T-helper 9 cell (primary cell): ENCODE results near the gene CD8B2.
"Not testable (repeated sequence)": the region's sequence is repeated elsewhere in the genome, so short reads cannot be mapped to it uniquely, and the experiment has no call there.

Experiments
- DNase-seq: peaks from one replicate; pipeline ENCODE4 v3.0.0-alpha.2; 2020
- total RNA-seq, 2 donors: gene quantifications; one replicate each; lab custom pipeline; 2026; lab: John Stamatoyannopoulos, UW

CD8B2 gene
- 0 reads per million in 2 donors for total RNA-seq

- DNase-seq, result not testable (repeated sequence)
These were observed at the start of gene CD8B2 for GRCh38 chr2:106486551-106487385. TSS of gene CD8B2 (plus strand) at chr2:106487364. CDS start at chr2:106487427, 63 bp downstream.

- DNase-seq, result not testable (repeated sequence)
These were observed 25.3 kb upstream of the CD8B2 start for GRCh38 chr2:106461882-106462281.

GRCh38 chr2:106467516-106467915 is 19.6 kb upstream of the CD8B2 start:
- DNase-seq, result not testable (repeated sequence)

GRCh38 chr2:106468107-106468506 is 19.1 kb upstream of the CD8B2 start, which contains the start of gene RGPD3:
TSS of gene RGPD3 (minus strand) at chr2:106468413. CDS start at chr2:106468288, 125 bp downstream.
- not testable (repeated sequence) for DNase-seq

GRCh38 chr2:106470658-106471057 is 16.5 kb upstream of the CD8B2 start:
- DNase-seq, result peak; percentile 40

GRCh38 chr2:106477647-106478046 is 9.5 kb upstream of the CD8B2 start:
- not testable (repeated sequence) for DNase-seq

- not testable (repeated sequence) for DNase-seq
These were observed 7.6 kb upstream of the CD8B2 start for GRCh38 chr2:106479563-106479962.

- DNase-seq, result not testable (repeated sequence)
These were observed 425 bp downstream of the CD8B2 start for GRCh38 chr2:106487386-106488191.

GRCh38 chr2:106489701-106490100 is 2.5 kb downstream of the CD8B2 start:
- not testable (repeated sequence) for DNase-seq

GRCh38 chr2:106492399-106492798 is 5.2 kb downstream of the CD8B2 start:
- DNase-seq, result not testable (repeated sequence)

GRCh38 chr2:106492913-106493312 is 5.7 kb downstream of the CD8B2 start:
- DNase-seq, result not testable (repeated sequence)

GRCh38 chr2:106498549-106498948 is 11.4 kb downstream of the CD8B2 start:
- DNase-seq, result not testable (repeated sequence)

GRCh38 chr2:106500350-106500749 is 13.2 kb downstream of the CD8B2 start:
- not testable (repeated sequence) for DNase-seq

GRCh38 chr2:106502351-106502750 is 15.2 kb downstream of the CD8B2 start:
- DNase-seq, result not testable (repeated sequence)

GRCh38 chr2:106504192-106504591 is 17.0 kb downstream of the CD8B2 start:
- DNase-seq, result not testable (repeated sequence)

- DNase-seq, result not testable (repeated sequence)
These were observed 17.6 kb downstream of the CD8B2 start for GRCh38 chr2:106504787-106505186.

- not testable (repeated sequence) for DNase-seq
These were observed 19.0 kb downstream of the CD8B2 start for GRCh38 chr2:106506002-106506687.

- DNase-seq, result not testable (repeated sequence)
These were observed 21.7 kb downstream of the CD8B2 start for GRCh38 chr2:106508660-106509373.

- DNase-seq, result not testable (repeated sequence)
These were observed 22.2 kb downstream of the CD8B2 start for GRCh38 chr2:106509374-106509770.

- DNase-seq, result not testable (repeated sequence)
These were observed 23.6 kb downstream of the CD8B2 start for GRCh38 chr2:106510791-106511190.

GRCh38 chr2:106511476-106511901 is 24.3 kb downstream of the CD8B2 start:
- DNase-seq, result not testable (repeated sequence)

- DNase-seq, result not testable (repeated sequence)
These were observed 24.8 kb downstream of the CD8B2 start for GRCh38 chr2:106511934-106512333.
